GM18499 (cell line): ENCODE measurements around the gene POPDC3.

Experiments
- ATAC-seq: cut with Tn5 transposase; IDR thresholded peaks from one replicate; pipeline ENCODE4 v1.9.1; 2021; ENCODE audit warnings: moderate number of reproducible peaks; ENCODE audit not compliant: insufficient read depth, unreplicated experiment

POPDC3 gene

GRCh38 chr6:105161421-105161820 lies 18.4 kb downstream of the POPDC3 start:
- ATAC-seq = no peak

- ATAC-seq = no peak
These were observed 26.1 kb downstream of the POPDC3 start for GRCh38 chr6:105153676-105154075.

GRCh38 chr6:105152880-105153279 lies 26.9 kb downstream of the POPDC3 start:
- ATAC-seq = no peak

- ATAC-seq = no peak
These were observed 28.2 kb downstream of the POPDC3 start for GRCh38 chr6:105151644-105152043.

GRCh38 chr6:105138141-105138540 lies 41.7 kb downstream of the POPDC3 start:
- no peak for ATAC-seq

GRCh38 chr6:105137388-105137787 lies 42.4 kb downstream of the POPDC3 start:
- no peak for ATAC-seq

GRCh38 chr6:105136431-105137350 lies 43.1 kb downstream of the POPDC3 start:
- ATAC-seq = no peak

GRCh38 chr6:105135907-105136430 lies 43.8 kb downstream of the POPDC3 start:
- no peak for ATAC-seq

GRCh38 chr6:105135056-105135455 lies 44.8 kb downstream of the POPDC3 start:
- ATAC-seq = no peak

- no peak for ATAC-seq
These were observed 57.1 kb downstream of the POPDC3 start for GRCh38 chr6:105122717-105123116.

- no peak for ATAC-seq
These were observed 57.8 kb downstream of the POPDC3 start for GRCh38 chr6:105121981-105122380.

- no peak for ATAC-seq
These were observed 59.2 kb downstream of the POPDC3 start for GRCh38 chr6:105120570-105120969.

GRCh38 chr6:105116150-105116549 lies 63.7 kb downstream of the POPDC3 start:
- no peak for ATAC-seq

- no peak for ATAC-seq
These were observed 66.4 kb downstream of the POPDC3 start for GRCh38 chr6:105113422-105113821.

- no peak for ATAC-seq
These were observed 67.2 kb downstream of the POPDC3 start for GRCh38 chr6:105112577-105112976.

- ATAC-seq = no peak
These were observed 67.9 kb downstream of the POPDC3 start for GRCh38 chr6:105111871-105112270.

- ATAC-seq = no peak
These were observed 68.7 kb downstream of the POPDC3 start for GRCh38 chr6:105111105-105111504.

GRCh38 chr6:105109955-105110895 lies 69.6 kb downstream of the POPDC3 start:
- no peak for ATAC-seq

- no peak for ATAC-seq
These were observed 71.1 kb downstream of the POPDC3 start for GRCh38 chr6:105108631-105109262.
